ENCODE measurements around the gene CCL4L2.
A peak's percentile ranks its signal among the peaks of the same experiment; 100 is the strongest.
"Not testable (repeated sequence)": the region's sequence is repeated elsewhere in the genome, so short reads cannot be mapped to it uniquely, and the experiment has no call there.

The CCL4L2 gene

GRCh38 chr17:36210439-36211211 is at the start of gene CCL4L2:
TSS of gene CCL4L2 (plus strand) at chr17:36211063.
- H3K36me3 ChIP-seq (ENCODE audit: control insufficient read depth, insufficient read depth, low read length); H3K27me3 ChIP-seq (replicated peaks; ENCODE audit: control insufficient read depth, insufficient read depth, low read length): not testable (repeated sequence)
- DNase-seq (ENCODE audit: extremely low read depth, insufficient read length): peak; percentile 36
- peak within 1 kb of the TSS; percentile 14 for H3K4me3 ChIP-seq (replicated peaks; ENCODE audit: low read depth, low read length)

- H3K36me3 ChIP-seq (ENCODE audit: control insufficient read depth, insufficient read depth, low read length); DNase-seq (ENCODE audit: extremely low read depth, insufficient read length); H3K4me3 ChIP-seq (replicated peaks; ENCODE audit: low read depth, low read length); H3K27me3 ChIP-seq (replicated peaks; ENCODE audit: control insufficient read depth, insufficient read depth, low read length): not testable (repeated sequence)
These were observed 42.0 kb upstream of the CCL4L2 start for GRCh38 chr17:36168836-36169235.

GRCh38 chr17:36176536-36176935 is 34.3 kb upstream of the CCL4L2 start, which contains the start of gene TBC1D3B:
TSS of gene TBC1D3B (minus strand) at chr17:36176636. CDS start at chr17:36175050, 1,586 bp downstream.
- H3K27me3 ChIP-seq (replicated peaks; ENCODE audit: control insufficient read depth, insufficient read depth, low read length); DNase-seq (ENCODE audit: extremely low read depth, insufficient read length); H3K36me3 ChIP-seq (ENCODE audit: control insufficient read depth, insufficient read depth, low read length); H3K4me3 ChIP-seq (replicated peaks; ENCODE audit: low read depth, low read length): not testable (repeated sequence)

GRCh38 chr17:36181446-36182175 is 29.3 kb upstream of the CCL4L2 start:
- not testable (repeated sequence) for H3K4me3 ChIP-seq (replicated peaks; ENCODE audit: low read depth, low read length); DNase-seq (ENCODE audit: extremely low read depth, insufficient read length); H3K27me3 ChIP-seq (replicated peaks; ENCODE audit: control insufficient read depth, insufficient read depth, low read length); H3K36me3 ChIP-seq (ENCODE audit: control insufficient read depth, insufficient read depth, low read length)

- DNase-seq (ENCODE audit: extremely low read depth, insufficient read length): no peak
- Histone ChIP-seq H3K4me3 (replicated peaks; ENCODE audit: low read depth, low read length) (no peak overlapping the region), H3K36me3 (ENCODE audit: control insufficient read depth, insufficient read depth, low read length) (no peaks in the 10 kb centered on the region), H3K27me3 (replicated peaks; ENCODE audit: control insufficient read depth, insufficient read depth, low read length) (no peaks in the 10 kb centered on the region)
- TF ChIP-seq, protein P1, sequence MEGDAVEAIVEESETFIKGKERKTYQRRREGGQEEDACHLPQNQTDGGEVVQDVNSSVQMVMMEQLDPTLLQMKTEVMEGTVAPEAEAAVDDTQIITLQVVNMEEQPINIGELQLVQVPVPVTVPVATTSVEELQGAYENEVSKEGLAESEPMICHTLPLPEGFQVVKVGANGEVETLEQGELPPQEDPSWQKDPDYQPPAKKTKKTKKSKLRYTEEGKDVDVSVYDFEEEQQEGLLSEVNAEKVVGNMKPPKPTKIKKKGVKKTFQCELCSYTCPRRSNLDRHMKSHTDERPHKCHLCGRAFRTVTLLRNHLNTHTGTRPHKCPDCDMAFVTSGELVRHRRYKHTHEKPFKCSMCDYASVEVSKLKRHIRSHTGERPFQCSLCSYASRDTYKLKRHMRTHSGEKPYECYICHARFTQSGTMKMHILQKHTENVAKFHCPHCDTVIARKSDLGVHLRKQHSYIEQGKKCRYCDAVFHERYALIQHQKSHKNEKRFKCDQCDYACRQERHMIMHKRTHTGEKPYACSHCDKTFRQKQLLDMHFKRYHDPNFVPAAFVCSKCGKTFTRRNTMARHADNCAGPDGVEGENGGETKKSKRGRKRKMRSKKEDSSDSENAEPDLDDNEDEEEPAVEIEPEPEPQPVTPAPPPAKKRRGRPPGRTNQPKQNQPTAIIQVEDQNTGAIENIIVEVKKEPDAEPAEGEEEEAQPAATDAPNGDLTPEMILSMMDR (IDR thresholded peaks at IDR 0.05; ENCODE audit: insufficient read depth, low read length, poor library complexity, severe bottlenecking): no peak
These were observed 28.5 kb upstream of the CCL4L2 start for GRCh38 chr17:36182176-36183000.

DNA sequence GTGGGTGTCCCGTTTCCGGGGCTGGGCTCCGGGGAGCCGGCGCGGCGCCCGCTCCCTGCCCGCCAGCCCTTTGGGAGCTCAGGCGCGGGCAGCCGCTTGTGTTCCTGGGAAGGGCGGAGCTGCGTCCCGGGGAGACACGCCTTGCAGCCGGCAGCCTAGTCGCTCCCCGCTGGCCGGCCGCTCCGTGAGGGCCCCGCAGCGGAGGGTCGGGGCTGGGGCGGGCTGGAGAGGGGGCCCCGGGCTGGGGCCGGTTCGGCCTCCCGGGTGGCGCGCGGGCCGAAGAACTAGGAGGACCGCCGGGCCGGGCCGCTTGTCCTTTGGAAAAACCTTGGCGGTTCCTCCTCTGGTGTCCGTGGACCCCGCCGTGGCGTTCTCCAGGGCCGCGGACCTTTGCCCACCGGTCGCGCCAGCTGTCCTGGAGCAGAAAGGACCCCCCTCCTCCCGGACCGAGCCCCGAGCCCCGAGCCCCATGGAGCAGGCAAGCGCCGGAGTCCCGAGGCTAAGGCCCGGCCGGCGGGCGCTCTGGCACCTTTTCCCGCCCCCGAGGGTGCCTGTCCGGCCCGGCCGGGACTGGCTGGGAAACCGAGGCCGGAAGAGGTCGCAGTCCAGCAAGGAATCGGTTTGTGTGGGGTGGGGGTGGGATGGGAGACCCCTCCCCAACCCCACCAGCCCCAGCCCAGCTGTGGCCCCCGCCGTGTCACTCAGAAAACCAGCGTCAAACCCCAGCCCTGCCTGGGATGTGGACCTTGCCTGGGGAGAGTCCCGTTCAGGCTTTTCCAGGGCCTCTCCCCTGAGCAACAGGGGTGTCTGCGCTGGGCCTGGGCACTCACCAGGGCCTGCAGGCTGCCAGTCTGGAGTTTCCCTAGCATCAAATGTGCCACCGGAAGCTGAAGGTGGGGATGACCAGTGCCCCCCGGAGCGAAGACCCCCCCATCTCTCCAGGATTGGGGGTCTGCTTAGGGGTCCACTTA is 27.6 kb upstream of the CCL4L2 start:
- DNase-seq (ENCODE audit: extremely low read depth, insufficient read length): no peak
- no peaks in the 10 kb centered on the region for H3K36me3 ChIP-seq (ENCODE audit: control insufficient read depth, insufficient read depth, low read length)
- H3K27me3 ChIP-seq (replicated peaks; ENCODE audit: control insufficient read depth, insufficient read depth, low read length): no peaks in the 10 kb centered on the region
- TF ChIP-seq, protein P1 (IDR thresholded peaks at IDR 0.05; ENCODE audit: insufficient read depth, low read length, poor library complexity, severe bottlenecking): no peak
- H3K4me3 ChIP-seq (replicated peaks; ENCODE audit: low read depth, low read length): peak overlapping the region; percentile 14

All from GM06990 (cell line).